OCI-LY1 (cell line): ENCODE measurements around the gene GOLPH3L.

Experiments used
- EZH2 ChIP-seq: fragments of 200-600 bp; sonication (generic), shearing (Covaris generic); IDR thresholded peaks from 2 replicates; pipeline ENCODE4 v1.8.0; 2017; ENCODE audit warnings: borderline replicate concordance, mixed run types, mild to moderate bottlenecking, antibody characterized with exemption, low read length, moderate library complexity, mixed read lengths
- TF ChIP-seq, protein P1 (sequence below): fragments of 200-600 bp; sonication (generic), shearing (Covaris generic); IDR thresholded peaks from 2 replicates; pipeline ENCODE4 v1.5.1; 2017; ENCODE audit warnings: mild to moderate bottlenecking, antibody characterized with exemption, low read length, moderate library complexity, mixed read lengths

DNA sequence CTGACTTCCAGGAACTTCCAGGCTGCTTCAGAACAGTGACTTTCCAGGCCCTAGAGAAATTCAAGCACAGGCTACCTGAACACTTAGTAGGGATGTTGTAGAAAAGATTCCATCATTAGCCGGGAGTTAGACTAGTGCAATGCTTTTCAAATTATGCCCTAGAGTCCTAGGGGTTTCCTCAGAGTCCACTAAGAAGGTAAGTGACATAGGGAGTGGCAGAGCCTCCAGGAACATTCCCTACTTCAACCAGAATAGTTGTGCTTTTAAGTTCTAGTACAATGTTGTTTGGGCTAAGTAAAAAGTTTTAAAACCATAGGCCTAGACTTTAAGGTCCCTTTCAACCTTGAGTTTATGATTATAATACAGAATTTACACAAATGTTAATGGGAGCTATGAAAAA is 9.1 kb upstream of the GOLPH3L start:
- TF ChIP-seq, protein P1, sequence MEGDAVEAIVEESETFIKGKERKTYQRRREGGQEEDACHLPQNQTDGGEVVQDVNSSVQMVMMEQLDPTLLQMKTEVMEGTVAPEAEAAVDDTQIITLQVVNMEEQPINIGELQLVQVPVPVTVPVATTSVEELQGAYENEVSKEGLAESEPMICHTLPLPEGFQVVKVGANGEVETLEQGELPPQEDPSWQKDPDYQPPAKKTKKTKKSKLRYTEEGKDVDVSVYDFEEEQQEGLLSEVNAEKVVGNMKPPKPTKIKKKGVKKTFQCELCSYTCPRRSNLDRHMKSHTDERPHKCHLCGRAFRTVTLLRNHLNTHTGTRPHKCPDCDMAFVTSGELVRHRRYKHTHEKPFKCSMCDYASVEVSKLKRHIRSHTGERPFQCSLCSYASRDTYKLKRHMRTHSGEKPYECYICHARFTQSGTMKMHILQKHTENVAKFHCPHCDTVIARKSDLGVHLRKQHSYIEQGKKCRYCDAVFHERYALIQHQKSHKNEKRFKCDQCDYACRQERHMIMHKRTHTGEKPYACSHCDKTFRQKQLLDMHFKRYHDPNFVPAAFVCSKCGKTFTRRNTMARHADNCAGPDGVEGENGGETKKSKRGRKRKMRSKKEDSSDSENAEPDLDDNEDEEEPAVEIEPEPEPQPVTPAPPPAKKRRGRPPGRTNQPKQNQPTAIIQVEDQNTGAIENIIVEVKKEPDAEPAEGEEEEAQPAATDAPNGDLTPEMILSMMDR: no peak
- TF ChIP-seq EZH2: no peak
